NOMO-1 treated with DMSO at 0.1 percent for 48 hours (cell line): ENCODE measurements around the gene RUNX3.
A peak's percentile ranks its signal among the peaks of the same experiment; 100 is the strongest.

Experiments
- DNase-seq: peaks from one replicate; lab custom pipeline; 2025; ENCODE audit not compliant: unreplicated experiment; lab: John Stamatoyannopoulos, UW

The RUNX3 gene

DNA sequence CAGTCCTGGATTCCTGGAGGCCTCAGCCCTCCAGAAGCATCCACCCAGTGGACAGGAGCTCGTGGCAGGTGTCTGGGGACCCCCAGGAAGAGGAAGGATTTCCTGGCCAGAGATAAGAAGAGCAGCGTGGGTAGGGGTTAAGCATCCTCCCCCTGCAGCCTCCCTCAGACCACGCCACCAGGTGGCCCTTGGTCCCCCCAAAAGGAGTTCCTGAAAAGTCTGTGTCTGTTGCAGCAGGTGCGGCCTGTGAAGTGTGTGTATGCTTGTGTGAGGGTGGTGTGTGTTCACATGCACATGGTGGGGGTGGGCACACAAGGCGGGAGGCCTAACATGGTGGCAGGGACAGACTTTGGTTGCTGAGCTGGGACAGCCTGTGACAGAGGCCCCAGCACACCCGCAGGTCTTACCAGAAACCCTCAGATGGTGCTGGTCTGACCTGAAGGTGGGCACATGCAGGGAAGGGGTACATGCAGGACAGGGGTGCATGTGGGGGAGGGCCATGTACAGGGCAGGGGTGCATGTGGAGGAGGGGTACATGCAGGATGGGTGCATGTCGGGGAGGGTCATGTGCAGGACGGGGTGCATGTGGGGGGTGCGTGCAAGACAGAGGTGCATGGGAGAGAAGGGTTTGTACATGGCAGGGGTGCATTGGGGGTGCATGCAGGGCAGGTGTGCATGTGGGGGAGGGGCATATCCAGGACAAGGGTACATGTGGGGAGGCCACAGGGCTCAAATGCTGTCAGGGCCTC lies 18.2 kb upstream of the RUNX3 start:
- no peak for DNase-seq

DNA sequence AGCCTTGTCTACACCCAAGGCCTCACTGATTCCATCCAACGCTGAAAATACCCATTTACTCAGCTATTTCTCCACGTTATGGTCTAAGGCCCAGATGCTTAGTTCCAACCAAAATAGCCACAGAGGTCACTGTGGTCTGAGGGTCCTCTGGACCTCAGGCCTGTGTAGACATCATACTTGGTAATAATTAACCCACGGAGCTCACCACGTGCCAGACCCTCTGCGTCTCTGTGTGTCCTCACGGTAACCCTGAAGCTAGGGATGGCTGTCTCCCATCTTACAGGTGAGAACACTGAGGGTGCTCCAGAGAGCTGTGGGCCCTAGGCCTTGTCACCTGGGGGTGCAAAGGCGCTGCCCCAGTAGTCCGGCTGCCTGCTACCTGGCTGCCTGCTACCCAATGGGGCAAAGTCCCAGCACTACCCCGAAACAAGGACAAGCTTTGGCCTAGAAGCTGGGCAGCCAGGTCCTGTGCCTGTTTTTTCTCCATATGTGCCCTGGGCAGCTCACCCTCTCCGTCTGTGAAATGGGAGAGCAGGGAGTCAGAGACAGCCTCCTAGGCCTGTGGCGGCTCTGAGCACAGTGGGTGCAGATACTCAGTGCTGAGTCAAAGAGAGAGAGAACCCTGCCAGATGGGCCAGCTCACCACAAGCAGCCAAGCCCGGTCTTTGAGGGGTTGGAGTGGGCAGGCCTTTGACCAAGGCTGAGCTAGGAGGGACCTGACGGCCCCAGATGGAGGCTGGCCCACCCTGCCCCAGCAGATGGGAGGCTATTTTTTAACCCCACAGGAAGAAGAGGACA lies 17.0 kb upstream of the RUNX3 start:
- no peak for DNase-seq

DNA sequence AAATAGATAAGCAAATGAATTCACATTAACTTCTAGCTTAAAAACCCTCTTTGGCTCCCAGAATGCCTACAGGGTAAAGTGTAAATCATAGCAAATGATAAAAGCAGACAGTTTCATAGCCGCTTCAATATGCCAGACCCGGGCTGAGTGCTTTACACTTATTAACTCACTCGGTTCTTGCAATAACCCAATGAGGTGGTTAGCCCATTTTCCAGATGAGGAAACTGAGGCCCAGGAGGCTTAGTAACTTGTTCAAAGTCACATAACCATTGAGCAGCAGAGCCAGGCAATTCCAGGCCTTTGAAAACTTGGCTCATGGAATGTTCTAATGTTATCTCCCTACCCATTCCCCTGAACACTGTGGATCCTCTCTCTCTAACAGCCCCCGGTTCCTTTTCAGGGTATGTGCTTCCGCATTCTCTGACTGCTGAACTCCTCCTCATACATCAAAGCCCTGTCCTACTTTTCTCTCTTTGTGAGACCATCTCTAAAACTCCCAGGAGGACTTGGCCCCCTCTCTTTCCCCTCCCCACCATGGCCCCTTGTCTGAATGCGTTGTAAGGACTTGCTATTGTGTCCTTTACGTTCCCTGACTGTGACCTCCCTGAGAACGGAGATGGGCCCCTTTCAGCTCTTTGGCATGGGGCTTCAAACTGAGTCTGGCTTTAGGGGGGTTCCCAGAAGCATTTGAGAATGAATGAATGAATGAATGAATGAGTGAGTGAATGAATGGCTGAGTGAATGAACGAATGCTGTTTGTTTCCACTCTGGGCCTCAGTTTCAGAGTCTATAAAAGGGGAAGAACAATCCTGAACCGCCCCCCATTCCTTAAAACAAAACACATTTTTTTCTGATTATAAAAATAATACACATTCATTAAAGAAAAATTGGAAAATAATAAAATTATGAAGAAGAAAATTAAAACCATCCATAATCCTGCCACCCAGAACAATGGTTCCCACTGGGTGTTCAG lies 15.6 kb upstream of the RUNX3 start:
- no peak for DNase-seq

DNA sequence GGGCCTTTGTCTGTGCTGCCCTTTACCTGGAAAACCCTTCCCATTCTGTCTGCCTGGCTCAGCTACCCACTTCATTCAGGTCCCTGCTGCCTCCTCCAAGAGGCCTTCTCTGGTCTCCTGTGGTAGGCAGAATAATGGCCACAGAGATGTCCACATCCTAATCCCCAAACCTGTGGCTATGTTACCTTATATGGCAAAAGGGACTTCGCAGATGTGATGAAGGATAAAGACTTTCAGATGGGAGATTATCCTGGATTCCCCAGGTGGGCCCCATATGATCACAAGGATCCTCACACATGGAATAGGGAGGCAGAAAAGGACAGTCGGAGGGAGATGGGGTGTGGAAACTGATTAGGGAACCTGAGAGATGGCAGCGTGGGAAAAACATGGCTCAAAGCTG lies 14.2 kb upstream of the RUNX3 start:
- DNase-seq, result no peak

DNA sequence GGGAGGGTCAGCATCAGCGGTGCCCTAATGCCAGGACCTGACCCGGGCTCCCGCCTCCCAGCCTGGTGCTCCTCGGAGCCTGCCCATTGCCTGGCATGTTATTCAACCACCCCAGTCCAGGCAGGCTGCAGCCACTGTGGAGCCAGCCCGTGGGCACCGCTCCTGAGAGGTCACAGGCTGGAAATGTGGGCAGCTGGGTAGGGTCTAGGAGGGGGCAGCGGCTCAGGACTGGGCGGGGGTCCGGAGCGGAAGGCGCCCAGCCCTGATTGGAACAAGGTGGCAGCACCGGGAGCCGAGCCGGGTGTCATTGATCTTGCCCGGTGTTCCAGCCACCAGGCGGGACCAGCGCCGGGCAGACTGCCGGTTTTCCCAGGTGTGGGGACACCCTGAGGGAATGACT lies 12.7 kb upstream of the RUNX3 start:
- no peak for DNase-seq

DNA sequence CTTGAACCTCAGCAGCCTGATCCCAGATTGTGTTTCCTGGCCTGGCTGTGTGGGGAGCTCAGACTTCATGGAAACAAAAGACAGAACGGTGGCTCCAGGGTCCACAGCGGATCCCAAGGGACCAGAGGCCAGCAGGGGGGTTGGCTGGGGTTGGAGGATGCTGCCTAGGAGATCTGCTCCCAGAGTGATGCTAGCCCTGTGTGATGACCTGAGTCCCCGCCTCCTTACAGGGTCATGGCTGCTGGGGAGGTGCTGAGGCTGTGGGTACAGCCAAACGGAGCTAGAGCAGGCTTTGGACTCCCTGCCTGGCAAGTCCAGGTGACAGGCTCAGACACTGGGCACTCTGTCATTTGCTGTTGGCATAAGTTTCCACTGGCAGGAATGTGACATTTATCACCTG lies 11.5 kb upstream of the RUNX3 start:
- DNase-seq, result no peak

DNA sequence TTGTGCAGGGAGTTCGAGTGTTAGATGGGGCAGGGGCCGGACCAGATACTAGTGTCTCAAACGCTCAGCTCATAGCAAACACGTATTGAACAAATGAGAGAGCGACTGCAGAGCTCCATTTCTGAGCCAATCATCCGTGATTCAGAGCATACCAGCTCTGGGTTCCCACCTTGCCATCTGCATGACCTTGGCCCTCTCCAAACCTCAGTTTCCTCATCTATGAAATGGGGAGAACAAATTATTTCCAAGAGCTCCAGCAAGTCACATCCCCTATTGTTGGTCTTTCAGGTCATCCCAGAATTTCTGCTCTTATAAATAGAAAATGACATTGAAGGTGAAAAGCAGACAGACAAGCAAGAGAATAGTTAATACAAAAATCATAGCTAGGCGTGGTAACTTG lies 10.2 kb upstream of the RUNX3 start:
- no peak for DNase-seq

DNA sequence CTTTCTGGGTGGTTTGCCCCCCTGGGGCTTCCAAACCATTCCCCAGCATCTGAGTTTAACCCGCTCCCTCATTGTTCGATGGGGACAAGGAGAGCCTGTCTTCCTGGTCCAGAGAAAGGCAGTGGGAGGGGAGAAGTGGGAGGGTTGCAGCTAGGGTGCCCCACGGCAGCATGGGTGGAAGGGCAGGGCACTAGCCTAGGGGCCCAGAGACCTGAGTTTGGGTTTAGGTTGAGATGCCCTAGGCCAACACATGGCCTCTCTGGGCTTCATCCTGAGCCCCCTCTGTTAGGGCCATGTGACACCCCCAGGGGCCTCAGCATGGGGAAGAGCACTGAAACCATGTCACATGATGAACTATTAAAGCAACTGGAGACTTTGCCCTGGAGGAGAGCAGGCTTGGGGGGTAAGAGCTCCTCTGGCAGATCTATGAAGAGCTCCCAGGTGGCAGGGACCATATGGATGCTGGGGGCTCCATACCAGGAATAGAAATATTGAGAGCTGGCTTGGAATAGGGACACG lies 9.7 kb upstream of the RUNX3 start:
- DNase-seq, result no peak

DNA sequence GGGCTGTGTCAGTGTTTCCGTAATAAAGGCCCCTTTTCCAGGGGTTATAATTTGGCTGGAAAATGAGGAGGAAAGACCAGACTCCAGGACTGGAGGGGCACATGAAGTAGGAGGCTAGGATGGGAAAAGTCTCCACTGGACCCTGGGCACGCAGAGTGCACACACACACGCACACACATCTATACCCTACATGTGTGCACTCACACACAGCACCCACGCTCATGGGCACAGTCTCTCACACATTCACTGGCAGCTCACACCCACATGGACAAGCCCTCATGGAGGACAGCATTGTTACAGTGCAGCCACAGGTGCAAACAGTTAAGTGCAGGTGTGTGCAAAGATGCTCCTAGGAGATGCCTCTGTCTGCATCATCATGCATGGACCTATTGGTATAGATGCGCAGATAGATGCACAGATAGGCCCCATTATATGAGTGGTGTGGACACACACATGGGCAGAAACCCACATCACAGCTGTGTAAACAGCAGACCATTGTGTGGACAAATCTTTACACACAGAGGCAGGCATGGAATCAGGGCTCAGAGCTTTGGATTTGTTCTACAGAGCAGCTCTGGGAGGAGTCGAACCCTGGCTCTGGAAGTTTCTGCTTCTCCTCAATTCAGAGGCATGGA lies 9.1 kb upstream of the RUNX3 start:
- DNase-seq, result no peak

DNA sequence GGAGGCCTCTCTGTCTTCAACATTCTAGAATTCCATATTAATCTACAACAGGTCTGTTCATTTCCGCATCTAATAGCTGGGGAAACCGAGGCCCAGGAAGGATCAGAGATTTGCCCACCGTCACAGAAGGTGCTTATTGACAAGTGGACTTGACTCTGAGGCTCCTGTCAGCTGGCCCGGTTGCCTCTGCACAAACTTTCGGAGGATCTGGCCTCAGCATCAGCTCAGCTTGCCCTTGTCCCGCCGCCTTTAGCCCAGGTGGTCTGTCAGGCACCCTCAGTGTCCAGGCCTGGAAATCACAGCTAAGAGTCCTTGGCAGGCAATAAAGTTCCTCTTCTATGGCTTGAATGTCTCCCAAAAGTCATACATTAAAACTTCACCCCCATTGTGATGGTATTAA lies 8.2 kb upstream of the RUNX3 start:
- DNase-seq, result no peak

DNA sequence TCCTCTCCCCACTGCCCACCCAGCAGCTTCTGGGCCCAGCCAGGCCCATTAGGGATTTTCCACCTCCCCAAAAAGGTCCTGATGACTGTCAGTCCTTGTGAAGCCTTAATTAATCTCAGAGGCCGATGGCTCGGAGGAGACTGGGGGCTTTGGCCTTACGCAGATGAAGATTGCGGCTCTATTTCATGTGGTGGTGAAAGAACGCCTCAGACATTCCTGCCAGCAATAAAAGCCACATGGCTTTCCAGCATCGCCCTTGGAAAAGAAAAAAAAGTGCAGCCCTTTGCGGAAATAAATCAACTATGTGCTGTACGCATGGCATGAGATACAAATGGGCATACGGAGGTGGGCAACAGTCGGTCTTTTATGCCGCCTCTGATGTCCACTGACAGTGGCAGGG lies 6.6 kb upstream of the RUNX3 start:
- DNase-seq, result no peak

DNA sequence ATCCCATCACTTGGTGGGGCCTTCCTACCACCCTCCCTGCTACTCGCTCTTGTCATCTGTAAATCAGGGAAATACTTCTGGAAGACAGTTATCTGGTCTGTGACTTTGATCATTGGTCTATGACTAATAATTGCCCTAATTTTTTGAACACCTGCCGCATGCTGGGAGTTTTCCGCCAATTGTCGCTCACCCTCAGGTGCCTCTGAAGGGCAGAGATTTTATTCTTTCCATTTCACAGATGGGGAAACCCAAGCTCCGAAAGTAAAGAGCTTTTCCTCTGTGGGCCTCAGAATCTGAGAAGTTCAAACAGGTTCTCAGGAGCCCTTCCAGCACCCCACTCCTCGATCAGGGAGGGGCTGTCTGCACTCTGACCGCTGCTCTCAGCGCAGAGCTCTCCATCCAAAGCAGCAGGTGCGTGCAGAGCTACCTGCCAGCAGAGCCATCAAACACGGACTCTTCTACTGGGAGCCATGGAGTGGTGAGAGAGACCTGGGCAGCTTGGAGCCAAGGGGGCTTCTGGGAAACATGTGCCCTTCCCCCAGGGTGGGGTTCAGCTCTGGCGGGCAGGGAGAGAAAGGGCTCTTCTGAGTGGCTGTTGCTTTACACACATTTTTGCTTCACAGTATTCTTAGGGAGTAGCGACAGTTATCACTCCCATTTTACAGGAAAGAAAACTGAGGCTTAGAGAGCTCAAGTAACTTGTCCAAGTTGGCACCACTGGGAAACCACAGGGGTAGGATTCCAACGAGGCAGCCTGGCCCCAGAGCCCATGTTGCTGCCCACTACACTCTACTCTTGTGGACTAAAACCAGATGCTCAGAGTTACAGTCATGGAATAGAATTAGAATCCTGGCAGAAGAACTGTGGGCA lies 5.8 kb upstream of the RUNX3 start:
- no peak for DNase-seq

DNA sequence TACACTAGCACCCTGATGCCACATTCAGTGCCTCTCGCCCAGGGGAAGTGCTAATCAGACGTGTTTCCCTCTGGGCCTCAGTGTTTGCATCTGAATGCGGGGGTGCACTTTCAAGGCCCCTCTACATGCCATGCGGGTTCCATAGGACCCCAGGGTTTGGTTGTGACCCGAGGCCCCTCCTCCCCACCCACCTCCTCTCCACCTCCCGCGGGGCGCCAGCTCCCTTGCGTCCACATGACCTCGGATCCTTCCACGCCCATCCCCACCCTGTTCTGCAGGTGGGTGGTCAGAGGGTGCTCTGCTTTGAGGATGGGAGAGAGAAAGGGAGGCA lies 5.1 kb upstream of the RUNX3 start:
- no peak for DNase-seq

DNA sequence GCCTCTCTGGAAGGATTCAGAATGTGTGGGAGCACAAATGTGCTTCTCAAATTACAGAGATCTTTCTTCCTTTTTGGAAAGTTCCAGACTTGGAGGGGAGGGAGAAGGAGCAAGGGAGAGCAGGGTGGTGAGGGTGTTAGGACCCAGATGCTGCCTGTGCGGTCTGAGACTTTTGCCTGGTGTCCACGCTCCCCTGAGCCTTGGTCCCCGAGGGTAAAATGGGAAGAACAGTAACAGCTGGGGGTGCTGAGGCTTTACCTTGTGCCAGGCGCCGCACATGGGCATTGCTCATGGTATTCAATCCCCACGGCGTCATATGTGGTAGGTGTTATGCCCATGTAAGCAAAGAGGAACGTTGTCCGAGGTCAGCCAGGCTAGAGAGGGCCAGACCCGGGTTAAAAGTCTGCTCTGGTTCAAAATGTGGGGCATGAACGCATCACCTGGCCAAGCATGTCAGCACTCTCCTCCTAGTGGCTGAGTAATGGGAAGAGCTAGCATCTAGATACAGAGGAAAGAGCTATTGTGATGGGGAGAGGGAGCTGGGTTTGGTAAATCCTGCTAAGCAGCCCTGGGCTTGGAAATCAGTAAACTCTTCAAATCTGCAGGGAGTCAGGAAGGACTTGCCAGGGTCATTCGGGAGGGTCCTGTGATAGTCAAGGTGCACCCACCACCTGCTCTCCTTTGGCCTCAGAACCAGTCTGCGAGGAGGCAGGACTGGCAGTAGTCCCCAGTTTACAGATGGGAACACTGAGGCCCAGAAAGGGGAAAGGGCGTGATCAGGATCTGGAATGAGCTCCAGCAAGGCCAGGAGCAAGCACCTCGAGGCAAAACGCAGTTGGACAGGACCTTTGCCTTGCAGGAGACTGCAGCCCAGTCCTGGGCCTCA lies 4.5 kb upstream of the RUNX3 start:
- DNase-seq, result no peak

DNA sequence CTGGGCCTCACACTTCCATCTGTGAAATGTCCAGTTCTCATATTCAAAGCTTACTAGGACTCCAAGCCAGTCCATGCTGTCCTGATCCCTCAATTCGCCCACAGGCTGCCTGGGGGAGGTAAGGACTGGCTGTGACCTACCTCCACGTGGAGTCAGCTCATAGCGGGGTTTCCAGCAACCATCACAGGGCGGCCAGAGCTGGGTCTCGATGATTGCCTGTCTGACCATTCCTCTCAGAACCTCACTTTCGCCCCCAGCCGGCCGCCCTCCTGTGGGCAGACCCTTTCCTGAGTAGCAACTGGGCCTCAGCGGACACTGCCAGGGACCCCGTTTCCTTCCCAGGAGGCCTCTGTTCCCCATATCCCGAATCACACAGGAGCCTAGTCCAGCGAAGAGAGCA lies 3.4 kb upstream of the RUNX3 start:
- no peak for DNase-seq

DNA sequence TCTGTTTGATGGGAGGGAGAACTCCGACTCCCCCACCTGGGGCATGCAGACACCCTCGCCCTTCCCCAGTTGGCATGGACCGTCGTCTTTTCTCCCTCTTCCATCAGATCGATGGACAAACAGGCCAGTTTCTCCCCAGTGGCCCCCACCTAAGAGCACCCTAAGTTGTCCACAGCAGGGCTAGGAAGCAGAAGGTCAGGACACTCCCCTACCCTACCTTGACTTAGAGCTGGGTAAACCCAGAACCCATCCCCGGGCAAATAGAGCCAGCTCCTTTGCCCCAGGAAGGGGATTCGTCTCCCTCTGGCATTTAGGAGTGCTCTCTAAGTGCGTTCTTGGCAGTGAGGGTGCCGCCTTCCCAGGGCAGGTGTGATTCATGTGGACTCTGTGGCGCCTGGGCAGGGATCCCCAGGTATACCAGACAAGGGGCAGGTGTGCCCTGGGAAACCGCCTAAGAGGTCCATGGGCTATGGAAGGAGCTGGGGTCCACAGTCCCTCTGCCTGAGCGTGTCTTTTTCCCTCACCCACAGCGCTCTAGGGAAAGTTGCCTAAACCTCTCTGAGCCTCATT lies 2.7 kb upstream of the RUNX3 start:
- DNase-seq, result no peak

DNA sequence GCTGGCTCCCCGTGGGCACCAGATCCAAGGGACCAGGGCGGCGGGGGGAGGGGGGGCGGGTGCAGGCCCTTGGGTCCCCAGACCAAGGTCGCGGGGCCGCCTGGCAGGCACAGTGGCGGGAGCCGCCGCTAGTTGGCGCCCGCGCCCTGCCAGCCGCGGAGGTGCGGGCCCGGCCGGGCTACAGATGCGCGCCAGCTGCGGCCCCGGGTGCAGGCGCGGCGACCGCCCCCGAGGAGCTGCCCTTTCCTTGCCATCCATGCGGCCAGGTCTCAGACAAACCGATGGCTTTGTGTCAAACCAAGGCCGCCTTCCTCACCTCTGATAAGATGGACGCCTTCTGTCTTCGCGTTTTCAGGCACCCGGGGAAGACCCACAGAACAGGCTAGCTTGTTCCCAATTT lies 2.2 kb upstream of the RUNX3 start:
- peak; percentile 4 for DNase-seq

DNA sequence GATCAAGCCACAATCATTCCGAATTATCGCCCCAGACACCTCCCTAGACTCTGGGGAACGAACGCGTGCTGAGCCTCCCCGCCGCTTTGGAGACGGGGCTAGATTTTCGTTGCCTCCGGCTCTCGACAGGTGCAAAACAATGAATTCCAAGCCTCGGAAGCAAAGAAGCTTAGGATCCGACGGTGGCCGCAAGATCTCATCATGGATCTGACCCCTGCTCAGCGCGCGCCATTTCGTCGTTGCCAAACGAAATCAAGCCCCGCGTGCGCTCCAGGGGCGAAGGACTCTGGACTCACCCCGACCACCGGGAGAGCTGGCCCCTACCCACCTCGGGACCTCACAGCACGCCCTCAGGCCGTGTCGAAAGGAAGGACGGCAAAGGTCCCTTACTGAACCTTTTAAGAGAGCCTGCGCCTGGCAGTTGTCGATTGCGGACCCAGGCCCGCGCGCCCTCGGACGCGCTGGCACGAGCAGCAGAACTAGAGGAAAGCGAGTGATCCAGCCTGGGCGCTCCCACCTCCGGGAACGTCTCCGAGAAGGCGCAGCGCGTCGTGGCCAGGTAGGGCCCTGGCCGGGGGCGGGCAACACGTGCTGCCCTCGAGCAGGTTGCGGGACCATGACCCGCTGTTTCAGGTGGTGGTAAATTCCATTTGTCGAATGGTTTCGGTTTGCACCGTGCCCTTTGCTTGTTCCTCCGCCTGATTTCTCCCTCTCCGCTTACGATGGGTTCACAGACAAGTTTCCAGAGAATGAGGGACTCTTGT lies 1.6 kb upstream of the RUNX3 start:
- DNase-seq, result no peak
